OCI-LY7 (cell line): ENCODE results near the gene DENND1A. TPM values are rescaled to one million over a fixed set of nuclear protein-coding genes. Genes with fewer than 3 reads are reported as not detected.

Experiments used
- BruUV-seq: library from RNA; stranded (reverse); fragments of 400-500 nt; replicated peaks from 2 replicates; lab custom pipeline; 2021; lab: Mats Ljungman, UMichigan
- CTCF ChIA-PET: fragments of 300-600 bp; sonication (Branson Sonifier 250); formaldehyde crosslinking; loops from one replicate; lab custom pipeline; 2022; ENCODE audit warnings: antibody characterized with exemption; ENCODE audit not compliant: unreplicated experiment; lab: Charles Lee
- POLR2A ChIA-PET: fragments of 300-600 bp; sonication (Branson Sonifier 250); formaldehyde crosslinking; loops from one replicate; lab custom pipeline; 2022; ENCODE audit warnings: antibody characterized with exemption; lab: Charles Lee
- DNase-seq: peaks from one replicate; pipeline ENCODE4 v3.0.0-alpha.2; 2015; ENCODE audit warnings: low spot score
- H2AFZ ChIP-seq: fragments of 200-600 bp; sonication (generic), shearing (Covaris generic); 2 replicates; pipeline ENCODE4 v1.6.1; 2014; ENCODE audit warnings: mild to moderate bottlenecking, antibody characterized with exemption, low read length, moderate library complexity
- H3K27ac ChIP-seq: fragments of 200-600 bp; sonication (generic); 2 replicates; pipeline ENCODE4 v1.5.1; 2014; ENCODE audit warnings: mixed run types, low read depth, mild to moderate bottlenecking, moderate library complexity, low read length, inconsistent platforms; ENCODE audit not compliant: poor library complexity, severe bottlenecking
- H3K36me3 ChIP-seq: fragments of 200-600 bp; sonication (generic); 2 replicates; pipeline ENCODE4 v1.6.1; 2014; ENCODE audit warnings: mild to moderate bottlenecking, antibody characterized with exemption, low read length, moderate library complexity, mixed read lengths; ENCODE audit not compliant: insufficient read depth
- H3K4me1 ChIP-seq: fragments of 200-600 bp; sonication (generic); 2 replicates; pipeline ENCODE4 v1.5.1; 2014; ENCODE audit warnings: mild to moderate bottlenecking, low read length; ENCODE audit not compliant: insufficient read depth, poor library complexity, severe bottlenecking
- H3K4me2 ChIP-seq: fragments of 200-600 bp; sonication (generic); 2 replicates; pipeline ENCODE4 v1.6.1; 2014; ENCODE audit warnings: mild to moderate bottlenecking, low read length
- H3K4me3 ChIP-seq: fragments of 200-600 bp; sonication (generic); 2 replicates; pipeline ENCODE4 v1.5.1; 2014; ENCODE audit warnings: mild to moderate bottlenecking, low read depth, low read length; ENCODE audit not compliant: poor library complexity, severe bottlenecking
- H3K79me2 ChIP-seq: fragments of 200-600 bp; sonication (generic); 2 replicates; pipeline ENCODE4 v1.6.1; 2016; ENCODE audit warnings: low read depth, mild to moderate bottlenecking, low read length, moderate library complexity, mixed read lengths; ENCODE audit not compliant: insufficient read depth
- H3K9me2 ChIP-seq: fragments of 200-600 bp; sonication (generic); 2 replicates; pipeline ENCODE4 v1.6.1; 2016; ENCODE audit warnings: mild to moderate bottlenecking, low read length, mixed read lengths; ENCODE audit not compliant: insufficient read depth
- H3K9me3 ChIP-seq: fragments of 200-600 bp; sonication (generic); 2 replicates; pipeline ENCODE4 v1.6.1; 2014; ENCODE audit warnings: mild to moderate bottlenecking, mixed run types, low read length, mixed read lengths
- H4K20me1 ChIP-seq: fragments of 200-600 bp; sonication (generic); 2 replicates; pipeline ENCODE4 v1.6.1; 2014; ENCODE audit warnings: mild to moderate bottlenecking, antibody characterized with exemption, low read length, moderate library complexity, mixed read lengths; ENCODE audit not compliant: insufficient read depth
- CTCF ChIP-seq: fragments of 200-600 bp; sonication (generic); conservative IDR thresholded peaks from 2 replicates; pipeline ENCODE4 v1.5.1; 2014; ENCODE audit warnings: mild to moderate bottlenecking, antibody characterized with exemption, low read length, moderate library complexity, mixed read lengths
- EZH2phosphoT487 ChIP-seq: fragments of 200-600 bp; sonication (generic); IDR thresholded peaks from 2 replicates; pipeline ENCODE4 v1.6.1; 2018; ENCODE audit warnings: low read depth, borderline replicate concordance, mild to moderate bottlenecking, mixed run types, antibody characterized with exemption, low read length, moderate library complexity, mixed read lengths
- intact Hi-C: fragments of 100-400 bp; cut with micrococcal nuclease; formaldehyde crosslinking; loops from one replicate; pipeline ENCODE4 v1.10.0; 2022; ENCODE audit not compliant: unreplicated experiment
- total RNA-seq, 2 experiments: library from RNA; depleted of rRNA in 1 of 2; stranded (reverse); fragments of >200 nt in 1 of 2; shearing (Covaris generic) in 1 of 2; gene quantifications; 2 replicates each; pipeline ENCODE4 v1.2.3, GENCODE V29; 2014 to 2022

DENND1A gene
- total RNA-seq, 2 experiments from 2014 or later, result 17.9 to 36.3 TPM

GRCh38 chr9:123424552-123425225 is 505.2 kb downstream of the DENND1A start:
- no peak overlapping the region for H3K4me3 ChIP-seq
- peaks cover 11% of the 10 kb centered on the region for H3K4me1 ChIP-seq
- no peaks in the 10 kb centered on the region for H3K79me2 ChIP-seq
- TF ChIP-seq EZH2phosphoT487, result no peak
- TF ChIP-seq CTCF, result no peak
- ChIA-PET CTCF (no interaction called here), POLR2A (no interaction called here)
- H3K4me2 ChIP-seq, result no peak overlapping the region
- no peaks in the 10 kb centered on the region for H3K36me3 ChIP-seq
- H2AFZ ChIP-seq, result no peak overlapping the region
- intact Hi-C loops, result no loop called here
- DNase-seq, result no peak
- H4K20me1 ChIP-seq, result no peaks in the 10 kb centered on the region
- BruUV-seq, result no TSS peak
- no peak overlapping the region for H3K27ac ChIP-seq
- H3K9me3 ChIP-seq, result no peaks in the 10 kb centered on the region
- no peaks in the 10 kb centered on the region for H3K9me2 ChIP-seq

GRCh38 chr9:123424131-123424530 is 505.8 kb downstream of the DENND1A start:
- Histone ChIP-seq H3K4me2 (no peak overlapping the region), H3K36me3 (no peaks in the 10 kb centered on the region), H3K9me2 (no peaks in the 10 kb centered on the region), H3K27ac (no peak overlapping the region), H3K4me1 (peaks cover 11% of the 10 kb centered on the region), H3K4me3 (no peak overlapping the region), H2AFZ (no peak overlapping the region), H3K79me2 (no peaks in the 10 kb centered on the region), H3K9me3 (no peaks in the 10 kb centered on the region), H4K20me1 (no peaks in the 10 kb centered on the region)
- no peak for DNase-seq
- no TSS peak for BruUV-seq
- ChIA-PET CTCF (no interaction called here), POLR2A (no interaction called here)
- TF ChIP-seq EZH2phosphoT487 (no peak), CTCF (no peak)
- intact Hi-C loops, result no loop called here

GRCh38 chr9:123423311-123423640 is 506.6 kb downstream of the DENND1A start:
- no peaks in the 10 kb centered on the region for H3K36me3 ChIP-seq
- H2AFZ ChIP-seq, result no peak overlapping the region
- H3K4me1 ChIP-seq, result peaks cover 11% of the 10 kb centered on the region
- TF ChIP-seq EZH2phosphoT487 (no peak), CTCF (no peak)
- H3K9me3 ChIP-seq, result no peaks in the 10 kb centered on the region
- no TSS peak for BruUV-seq
- H3K4me3 ChIP-seq, result no peak overlapping the region
- no peaks in the 10 kb centered on the region for H3K79me2 ChIP-seq
- H3K4me2 ChIP-seq, result no peak overlapping the region
- no peak for DNase-seq
- no peak overlapping the region for H3K27ac ChIP-seq
- no peaks in the 10 kb centered on the region for H3K9me2 ChIP-seq
- ChIA-PET CTCF (no interaction called here), POLR2A (interaction anchor here (0.6 kb wide), 1 partner anchor 432 kb away, joined by 4 read pairs; no protein-coding TSS in a partner anchor)
- H4K20me1 ChIP-seq, result no peaks in the 10 kb centered on the region
- intact Hi-C loops, result no loop called here
